K562 (cell line): ENCODE data around the gene BPHL. TPM values are rescaled to one million over a fixed set of nuclear protein-coding genes. Genes with fewer than 3 reads are reported as not detected.

ENCODE experiments used
- ADNP ChIP-seq: fragments of 200-800 bp; sonication (Bioruptor generic); IDR thresholded peaks from 2 replicates; pipeline ENCODE4 v1.6.1; 2016; ENCODE audit warnings: missing genetic modification characterization, missing compliant biosample characterization
- FUS ChIP-seq: fragments of 200-400 bp; formaldehyde crosslinking; optimal IDR thresholded peaks from 2 replicates; pipeline ENCODE3; 2017; ENCODE audit warnings: low read depth, low read length
- HDGF ChIP-seq: fragments of 450-650 bp; IDR thresholded peaks from 2 replicates; pipeline ENCODE4 v1.6.1; 2016
- MEF2D ChIP-seq: conservative IDR thresholded peaks from 2 replicates; pipeline ENCODE4 v1.6.1; 2016; ENCODE audit warnings: low read depth, missing genetic modification characterization, missing compliant biosample characterization
- SMARCB1 ChIP-seq: IDR thresholded peaks from 2 replicates; pipeline ENCODE4 v1.6.1; 2011; ENCODE audit warnings: improper control_type of control experiment, low read depth; ENCODE audit not compliant: insufficient read length
- TBP ChIP-seq: optimal IDR thresholded peaks from 2 replicates; pipeline ENCODE3; 2011; ENCODE audit warnings: low read depth, low read length, improper control_type of control experiment
- TCF7L2 ChIP-seq: fragments of 150-350 bp; IDR thresholded peaks from 2 replicates; pipeline ENCODE4 v1.6.1; 2016; ENCODE audit warnings: low read depth, mild to moderate bottlenecking, low read length, moderate library complexity
- polyA plus RNA-seq, 8 experiments: library from polyadenylated mRNA; depleted of rRNA in 4 of 8; stranded (reverse) in 5 of 8; unstranded in 3 of 8; fragments of >200 nt; fragmentation: Nextera tagmentation in 2 of 8; fragmentation: Illumina TruSeq in 1 of 8; extraction: Ambion mirVana in 2 of 8; extraction: Trizol in 1 of 8; gene quantifications; 2 replicates each; pipeline versions ENCODE4 v1.2.1 to v1.2.3, GENCODE V29; 2011 to 2014; ENCODE audit warnings: inconsistent platforms in 1 of 8, missing spikeins in 1 of 8
- total RNA-seq, 7 experiments: library from RNA; depleted of rRNA in 6 of 7; stranded (reverse); fragments of >200 nt in 6 of 7; fragmentation: Illumina TruSeq in 2 of 7; extraction: Trizol in 2 of 7; gene quantifications; 2 replicates each; pipeline versions ENCODE4 v1.2.1 to v1.2.3, GENCODE V29; 2011 to 2021; ENCODE audit warnings: low replicate concordance in 1 of 7
- TF ChIP-seq, protein P1 (sequence below), 2 experiments: fragments of 450-650 bp in 1 of 2; sonication (generic) in 1 of 2; formaldehyde crosslinking in 1 of 2; IDR thresholded peaks; 2 replicates each; pipeline versions ENCODE4 v1.7.1 to v1.9.0; 2016 to 2022; ENCODE audit warnings: inconsistent platforms in 1 of 2, mild to moderate bottlenecking in 1 of 2, missing genetic modification reagents in 1 of 2
- TF ChIP-seq, protein P2 (sequence below): fragments of 250-450 bp; sonication (Bioruptor Pico); IDR thresholded peaks from 2 replicates; pipeline ENCODE4 v1.5.0; 2021; ENCODE audit warnings: mild to moderate bottlenecking, borderline replicate concordance
- TF ChIP-seq, protein P3 (sequence below): sonication (generic); formaldehyde crosslinking; IDR thresholded peaks from 2 replicates; pipeline ENCODE4 v1.8.1; 2023; ENCODE audit warnings: mild to moderate bottlenecking, missing genetic modification reagents

Gene BPHL
- total and polyA plus RNA-seq, 9 of the 15 experiments (the other 6 are each of a cell fraction or from before 2014, with no cell fraction given) = 3.5 to 17.4 (median 8.2) TPM

DNA sequence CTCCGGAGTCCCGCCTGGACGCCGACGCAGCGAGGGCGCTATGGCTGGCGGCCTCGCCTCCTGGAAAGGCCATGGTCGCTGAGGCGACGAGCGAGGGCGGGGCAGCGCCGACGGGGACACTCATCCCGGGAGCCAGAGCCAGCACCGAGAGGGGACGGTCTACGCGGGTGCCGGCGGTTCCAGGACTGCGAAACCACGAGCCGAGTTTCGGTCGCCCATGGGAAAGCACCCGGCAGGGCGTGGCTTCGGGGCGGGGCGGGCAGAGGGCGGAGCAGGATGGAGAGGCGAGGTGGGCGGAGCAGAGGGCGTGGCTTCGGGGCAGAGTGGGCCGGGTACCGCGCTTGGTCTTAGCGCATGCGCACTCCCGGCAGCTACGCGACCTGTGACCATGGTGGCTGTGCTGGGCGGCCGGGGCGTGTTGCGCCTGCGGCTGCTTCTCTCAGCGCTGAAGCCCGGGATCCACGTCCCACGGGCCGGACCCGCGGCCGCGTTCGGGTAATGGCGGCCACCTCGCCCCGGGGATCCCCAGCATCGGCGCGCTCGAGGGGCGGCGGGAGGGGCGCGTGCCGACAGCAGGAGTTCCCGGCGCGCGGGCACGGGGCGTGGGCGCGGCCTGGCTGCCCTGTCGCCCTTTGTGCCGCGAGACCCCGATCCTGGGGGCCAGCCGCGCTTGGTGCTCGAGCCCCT is at the start of gene BPHL (continued):
- TF ChIP-seq, protein P1, sequence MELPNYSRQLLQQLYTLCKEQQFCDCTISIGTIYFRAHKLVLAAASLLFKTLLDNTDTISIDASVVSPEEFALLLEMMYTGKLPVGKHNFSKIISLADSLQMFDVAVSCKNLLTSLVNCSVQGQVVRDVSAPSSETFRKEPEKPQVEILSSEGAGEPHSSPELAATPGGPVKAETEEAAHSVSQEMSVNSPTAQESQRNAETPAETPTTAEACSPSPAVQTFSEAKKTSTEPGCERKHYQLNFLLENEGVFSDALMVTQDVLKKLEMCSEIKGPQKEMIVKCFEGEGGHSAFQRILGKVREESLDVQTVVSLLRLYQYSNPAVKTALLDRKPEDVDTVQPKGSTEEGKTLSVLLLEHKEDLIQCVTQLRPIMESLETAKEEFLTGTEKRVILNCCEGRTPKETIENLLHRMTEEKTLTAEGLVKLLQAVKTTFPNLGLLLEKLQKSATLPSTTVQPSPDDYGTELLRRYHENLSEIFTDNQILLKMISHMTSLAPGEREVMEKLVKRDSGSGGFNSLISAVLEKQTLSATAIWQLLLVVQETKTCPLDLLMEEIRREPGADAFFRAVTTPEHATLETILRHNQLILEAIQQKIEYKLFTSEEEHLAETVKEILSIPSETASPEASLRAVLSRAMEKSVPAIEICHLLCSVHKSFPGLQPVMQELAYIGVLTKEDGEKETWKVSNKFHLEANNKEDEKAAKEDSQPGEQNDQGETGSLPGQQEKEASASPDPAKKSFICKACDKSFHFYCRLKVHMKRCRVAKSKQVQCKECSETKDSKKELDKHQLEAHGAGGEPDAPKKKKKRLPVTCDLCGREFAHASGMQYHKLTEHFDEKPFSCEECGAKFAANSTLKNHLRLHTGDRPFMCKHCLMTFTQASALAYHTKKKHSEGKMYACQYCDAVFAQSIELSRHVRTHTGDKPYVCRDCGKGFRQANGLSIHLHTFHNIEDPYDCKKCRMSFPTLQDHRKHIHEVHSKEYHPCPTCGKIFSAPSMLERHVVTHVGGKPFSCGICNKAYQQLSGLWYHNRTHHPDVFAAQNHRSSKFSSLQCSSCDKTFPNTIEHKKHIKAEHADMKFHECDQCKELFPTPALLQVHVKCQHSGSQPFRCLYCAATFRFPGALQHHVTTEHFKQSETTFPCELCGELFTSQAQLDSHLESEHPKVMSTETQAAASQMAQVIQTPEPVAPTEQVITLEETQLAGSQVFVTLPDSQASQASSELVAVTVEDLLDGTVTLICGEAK (IDR thresholded peaks at IDR 0.05) = no peak
- TF ChIP-seq, protein P1 (CRISPR knock-in tag; IDR thresholded peaks at IDR 0.05) = no peak
- TF ChIP-seq, protein P2, sequence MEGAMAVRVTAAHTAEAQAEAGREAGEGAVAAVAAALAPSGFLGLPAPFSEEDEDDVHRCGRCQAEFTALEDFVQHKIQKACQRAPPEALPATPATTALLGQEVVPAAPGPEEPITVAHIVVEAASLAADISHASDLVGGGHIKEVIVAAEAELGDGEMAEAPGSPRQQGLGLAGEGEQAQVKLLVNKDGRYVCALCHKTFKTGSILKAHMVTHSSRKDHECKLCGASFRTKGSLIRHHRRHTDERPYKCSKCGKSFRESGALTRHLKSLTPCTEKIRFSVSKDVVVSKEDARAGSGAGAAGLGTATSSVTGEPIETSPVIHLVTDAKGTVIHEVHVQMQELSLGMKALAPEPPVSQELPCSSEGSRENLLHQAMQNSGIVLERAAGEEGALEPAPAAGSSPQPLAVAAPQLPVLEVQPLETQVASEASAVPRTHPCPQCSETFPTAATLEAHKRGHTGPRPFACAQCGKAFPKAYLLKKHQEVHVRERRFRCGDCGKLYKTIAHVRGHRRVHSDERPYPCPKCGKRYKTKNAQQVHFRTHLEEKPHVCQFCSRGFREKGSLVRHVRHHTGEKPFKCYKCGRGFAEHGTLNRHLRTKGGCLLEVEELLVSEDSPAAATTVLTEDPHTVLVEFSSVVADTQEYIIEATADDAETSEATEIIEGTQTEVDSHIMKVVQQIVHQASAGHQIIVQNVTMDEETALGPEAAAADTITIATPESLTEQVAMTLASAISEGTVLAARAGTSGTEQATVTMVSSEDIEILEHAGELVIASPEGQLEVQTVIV (CRISPR knock-in tag) = no peak
- peak; percentile 90; the same call in 1 of the 2 replicates for TF ChIP-seq HDGF
- TF ChIP-seq, protein P3, sequence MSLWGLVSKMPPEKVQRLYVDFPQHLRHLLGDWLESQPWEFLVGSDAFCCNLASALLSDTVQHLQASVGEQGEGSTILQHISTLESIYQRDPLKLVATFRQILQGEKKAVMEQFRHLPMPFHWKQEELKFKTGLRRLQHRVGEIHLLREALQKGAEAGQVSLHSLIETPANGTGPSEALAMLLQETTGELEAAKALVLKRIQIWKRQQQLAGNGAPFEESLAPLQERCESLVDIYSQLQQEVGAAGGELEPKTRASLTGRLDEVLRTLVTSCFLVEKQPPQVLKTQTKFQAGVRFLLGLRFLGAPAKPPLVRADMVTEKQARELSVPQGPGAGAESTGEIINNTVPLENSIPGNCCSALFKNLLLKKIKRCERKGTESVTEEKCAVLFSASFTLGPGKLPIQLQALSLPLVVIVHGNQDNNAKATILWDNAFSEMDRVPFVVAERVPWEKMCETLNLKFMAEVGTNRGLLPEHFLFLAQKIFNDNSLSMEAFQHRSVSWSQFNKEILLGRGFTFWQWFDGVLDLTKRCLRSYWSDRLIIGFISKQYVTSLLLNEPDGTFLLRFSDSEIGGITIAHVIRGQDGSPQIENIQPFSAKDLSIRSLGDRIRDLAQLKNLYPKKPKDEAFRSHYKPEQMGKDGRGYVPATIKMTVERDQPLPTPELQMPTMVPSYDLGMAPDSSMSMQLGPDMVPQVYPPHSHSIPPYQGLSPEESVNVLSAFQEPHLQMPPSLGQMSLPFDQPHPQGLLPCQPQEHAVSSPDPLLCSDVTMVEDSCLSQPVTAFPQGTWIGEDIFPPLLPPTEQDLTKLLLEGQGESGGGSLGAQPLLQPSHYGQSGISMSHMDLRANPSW (CRISPR knock-in tag) = no peak; the same call in 1 of the 2 replicates
- TF ChIP-seq MEF2D (tag) = no peak
- TF ChIP-seq SMARCB1 = no peak
- peak; percentile 62 for TF ChIP-seq FUS
- no peak for TF ChIP-seq TCF7L2
- TF ChIP-seq ADNP (tag) = no peak
- peak; percentile 96 for TF ChIP-seq TBP
